HG03025 (cell line): ENCODE results near the gene ZFP30.

Experiments used
- ATAC-seq: cut with Tn5 transposase; IDR thresholded peaks from one replicate; pipeline ENCODE4 v1.9.1; 2021; ENCODE audit warnings: mild to moderate bottlenecking, moderate library complexity; ENCODE audit not compliant: unreplicated experiment, low FRiP score

ZFP30 gene

DNA sequence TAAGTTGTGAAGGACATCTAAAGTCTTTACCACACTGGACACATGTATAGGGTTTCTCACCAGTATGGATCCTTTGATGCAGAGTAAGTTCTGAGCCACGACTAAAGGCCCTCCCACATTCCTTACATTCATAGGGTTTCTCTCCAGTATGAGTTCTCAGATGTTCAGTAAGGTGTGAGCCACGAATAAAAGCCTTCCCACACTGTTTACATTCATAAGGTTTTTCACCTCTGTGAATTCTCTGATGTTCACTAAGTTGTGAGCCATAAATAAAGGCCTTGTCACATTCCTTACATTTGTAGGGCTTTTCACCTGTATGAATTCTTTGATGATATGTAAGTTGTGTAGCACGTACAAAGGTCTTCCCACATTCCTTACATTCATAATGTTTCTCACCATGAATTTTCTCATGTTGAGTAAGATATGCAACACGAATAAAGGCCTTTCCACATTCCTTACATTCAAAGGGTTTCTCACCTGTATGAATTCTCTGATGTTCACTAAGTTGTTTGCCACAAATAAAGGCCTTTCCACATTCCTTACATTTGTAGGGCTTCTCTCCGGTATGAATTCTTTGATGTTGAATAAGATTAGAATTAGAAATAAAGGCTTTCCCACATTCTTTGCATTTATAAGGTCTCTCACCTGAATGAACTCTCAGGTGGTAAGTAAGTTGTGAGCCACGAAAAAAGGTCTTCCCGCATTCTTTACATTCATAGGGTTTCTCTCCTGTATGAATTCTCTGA, 90.5 kb downstream of the ZFP30 start:
- ATAC-seq: no peak
